HPDE6-E6E7 (cell line): Measurements from ENCODE around the gene METTL3.

Experiments
- DNase-seq: peaks from one replicate; pipeline ENCODE4 v3.0.0; 2011; ENCODE audit warnings: missing footprints; ENCODE audit errors: extremely low spot score

Gene METTL3

GRCh38 chr14:21526672-21527317 lies 15.7 kb upstream of the METTL3 start:
- no peak for DNase-seq

DNA sequence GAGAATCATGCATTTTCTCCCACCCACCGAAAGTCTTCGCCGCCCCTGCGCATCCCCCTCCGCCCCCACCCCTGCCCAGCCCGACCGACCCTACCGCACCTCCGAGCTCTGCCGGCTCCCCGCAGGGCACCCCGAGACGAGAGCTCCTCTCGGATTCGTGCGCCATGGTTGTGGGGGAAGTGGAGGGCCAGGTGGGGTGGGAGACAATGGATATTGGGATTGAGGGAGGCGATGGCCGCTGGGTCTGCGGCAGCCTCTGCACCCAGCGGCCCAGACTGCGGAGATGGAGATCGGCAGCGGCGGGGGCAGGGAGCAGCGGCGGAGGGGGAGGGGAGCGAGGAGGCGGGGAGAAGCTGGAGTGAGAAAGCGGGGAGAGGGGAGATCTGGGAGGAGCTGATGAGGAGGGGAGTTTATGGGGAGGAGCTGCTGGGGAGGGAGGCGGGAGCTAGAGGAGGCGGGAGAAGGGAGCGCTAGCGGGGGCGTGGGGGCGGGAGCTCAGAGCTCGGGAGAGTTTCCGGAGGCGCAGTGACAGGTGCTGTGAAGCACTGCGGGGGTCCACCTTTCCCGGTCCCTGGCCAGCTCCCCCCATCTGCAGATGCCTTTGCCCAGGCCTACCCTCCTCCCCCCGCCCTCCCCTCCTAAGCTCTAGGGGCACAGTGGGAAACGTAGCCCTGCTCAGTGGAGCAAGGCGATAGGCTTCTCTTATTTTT lies 15.0 kb upstream of the METTL3 start, which contains the start of gene SALL2:
TSS of gene SALL2 (minus strand) at position 385 of the 710 bp plus-strand sequence. CDS start at position 166, 219 bp downstream.
- no peak for DNase-seq

GRCh38 chr14:21525571-21525961 lies 14.4 kb upstream of the METTL3 start:
- DNase-seq = no peak

DNA sequence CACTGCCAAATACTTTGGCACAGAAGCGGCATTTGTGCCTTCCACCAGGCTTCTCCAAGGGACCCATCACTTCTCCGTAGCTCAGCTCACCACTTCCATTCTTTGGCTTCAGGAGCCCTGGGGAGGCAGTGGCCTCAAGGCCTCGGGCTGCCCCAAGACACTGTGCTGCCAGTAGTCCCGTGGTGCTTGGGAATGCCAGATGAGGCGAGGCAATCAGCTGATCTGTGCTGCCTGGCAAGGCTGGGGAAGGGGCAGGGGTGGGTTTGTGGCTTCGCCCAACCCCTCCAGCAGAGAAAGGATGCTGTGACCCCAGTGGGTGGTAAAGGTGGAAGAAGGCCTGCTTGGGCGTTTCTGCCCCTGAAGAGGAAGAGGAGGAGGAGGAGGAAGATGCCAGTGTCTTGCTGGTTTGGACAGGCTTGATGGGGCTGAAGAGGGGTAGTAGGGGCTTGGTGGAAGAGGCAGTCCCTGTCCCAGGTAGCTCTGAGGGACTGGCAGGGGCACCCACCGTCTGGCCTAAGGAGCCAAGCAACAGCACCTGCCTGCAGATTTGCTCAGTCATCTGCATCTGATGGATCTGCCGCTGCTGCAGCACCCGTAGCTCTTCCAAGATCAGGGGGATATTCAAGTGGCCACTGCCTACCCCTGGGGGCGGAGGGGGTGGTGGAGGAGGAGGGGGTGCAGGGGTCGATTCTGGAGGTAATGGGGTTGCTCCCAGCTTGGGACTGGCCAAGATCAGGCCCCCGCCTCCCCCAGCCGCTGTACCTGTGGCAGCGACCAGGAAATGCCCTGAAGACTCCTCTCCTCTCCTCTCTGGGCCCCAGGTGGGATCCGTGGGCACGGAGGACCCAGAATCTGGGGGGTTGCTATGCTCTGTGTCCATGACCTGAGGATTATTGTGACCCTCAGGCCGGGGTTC lies 13.7 kb upstream of the METTL3 start:
- DNase-seq = no peak

- no peak for DNase-seq
These were observed 12.1 kb upstream of the METTL3 start for GRCh38 chr14:21523203-21523602.

GRCh38 chr14:21521501-21521900 lies 10.4 kb upstream of the METTL3 start:
- no peak for DNase-seq

DNA sequence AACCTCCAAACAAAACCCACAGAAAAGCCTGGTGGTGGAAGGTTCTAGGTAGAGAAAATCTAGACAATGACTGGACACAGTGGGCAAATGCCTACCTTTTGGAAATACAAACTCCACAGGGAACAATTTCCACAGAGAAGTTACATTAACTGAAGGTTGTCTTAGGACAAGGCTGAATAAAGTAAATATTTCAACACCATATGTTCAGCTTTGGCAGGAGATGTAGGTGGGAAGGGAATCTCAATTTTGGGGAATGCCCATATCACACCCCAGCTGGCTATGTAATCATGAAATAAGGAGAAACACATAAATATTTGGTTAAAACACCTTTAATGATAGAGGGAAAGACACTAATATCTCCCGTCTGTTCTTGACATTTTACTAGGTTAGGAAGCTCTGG lies 9.6 kb upstream of the METTL3 start:
- DNase-seq = no peak

DNA sequence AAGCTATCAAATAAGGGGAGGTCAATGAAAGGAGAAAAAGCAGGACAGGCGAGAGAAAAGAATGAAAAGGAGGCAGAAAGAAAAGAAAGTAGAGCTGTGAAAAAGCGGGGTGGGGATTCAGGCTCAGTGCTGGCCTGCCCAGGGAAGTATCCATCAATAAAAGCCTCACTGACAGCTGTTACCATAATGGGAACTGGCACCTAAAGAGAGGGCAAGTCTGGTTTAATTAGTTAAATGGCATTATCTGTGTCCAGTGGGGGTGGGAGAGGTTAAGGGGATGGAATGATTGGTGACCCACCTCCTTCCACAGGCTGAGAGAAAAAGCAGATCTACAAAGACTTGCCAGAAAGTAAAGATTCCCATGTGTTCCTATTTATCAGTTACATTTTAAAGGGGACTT lies 7.6 kb upstream of the METTL3 start:
- DNase-seq = no peak

DNA sequence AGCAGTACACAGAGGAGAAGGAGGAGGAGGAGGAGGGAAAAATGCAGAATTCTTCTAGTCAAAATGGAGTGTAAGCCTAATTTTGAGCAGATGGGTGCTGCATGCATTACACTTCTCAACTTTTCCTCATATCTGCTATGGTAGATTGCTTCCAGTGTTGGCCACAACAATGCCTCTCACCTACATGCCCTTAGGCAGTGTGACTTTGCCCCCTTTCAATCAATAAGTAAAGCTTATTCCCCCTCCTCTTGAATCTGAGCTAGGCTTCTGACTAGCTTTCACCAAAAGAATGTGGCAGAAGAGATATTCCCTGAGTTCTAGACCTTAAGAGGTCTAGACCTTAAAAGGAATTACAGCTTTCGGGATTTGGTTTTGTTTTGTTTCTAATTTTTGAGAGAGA lies 3.2 kb upstream of the METTL3 start:
- DNase-seq = no peak

DNA sequence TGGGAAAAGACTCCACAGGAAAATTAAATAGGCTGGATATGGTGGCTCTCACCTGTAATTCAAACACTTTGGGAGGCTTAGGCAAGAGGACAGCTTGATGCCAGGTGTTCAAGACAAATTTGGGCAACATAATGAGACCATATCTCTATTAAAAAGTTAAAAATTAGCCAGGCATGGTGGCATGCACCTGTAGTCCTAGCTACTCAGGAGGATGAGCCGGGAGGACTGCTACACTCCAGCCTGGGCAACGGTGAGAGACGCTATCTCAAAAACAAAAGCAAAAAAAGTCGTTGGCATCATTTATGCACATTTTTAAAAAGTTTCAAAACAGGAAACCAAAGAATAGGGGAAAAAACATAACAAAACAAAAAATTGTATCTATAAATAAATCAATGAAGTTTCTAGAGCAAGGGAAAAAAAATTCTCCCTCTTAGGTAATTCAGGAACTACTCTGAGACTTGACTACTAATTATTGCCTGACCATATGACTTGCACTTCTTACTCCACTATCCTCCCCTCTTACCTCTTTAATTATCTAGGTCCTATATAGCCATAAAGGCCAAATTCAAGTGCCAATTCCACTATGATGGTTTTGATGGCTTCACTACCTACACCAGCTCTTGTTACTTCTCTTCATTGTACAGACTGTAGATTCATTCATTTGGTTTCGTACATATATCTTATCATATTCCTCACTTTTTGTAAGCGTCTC lies 1.6 kb downstream of the METTL3 start:
- no peak for DNase-seq

GRCh38 chr14:21506557-21506956 lies 4.6 kb downstream of the METTL3 start:
- DNase-seq = no peak

DNA sequence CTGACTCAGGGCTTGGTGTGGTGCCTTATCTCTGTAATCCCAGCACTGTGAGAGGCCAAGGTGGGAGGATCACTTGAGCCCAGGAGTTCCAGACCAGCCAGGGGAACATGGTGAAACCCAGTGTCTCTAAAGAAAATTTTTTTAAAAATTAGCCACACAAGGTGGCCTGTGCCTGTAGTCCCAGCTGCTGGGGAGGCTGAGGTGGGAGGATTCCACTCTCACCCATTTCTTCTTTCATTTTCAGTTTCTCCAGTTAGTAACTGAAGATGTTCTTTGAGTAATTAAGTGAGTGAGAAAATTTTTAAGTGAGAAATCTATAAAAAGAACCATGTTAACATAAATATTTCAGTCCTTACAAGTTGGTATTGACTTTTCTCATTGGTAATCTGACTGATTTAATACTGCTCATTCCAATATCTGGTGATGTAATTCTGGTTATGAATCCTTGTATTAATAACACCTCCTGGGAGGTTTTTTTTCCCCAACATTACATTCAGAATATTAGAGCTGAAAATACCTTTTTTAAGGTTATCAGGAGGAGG lies 6.1 kb downstream of the METTL3 start:
- no peak for DNase-seq

DNA sequence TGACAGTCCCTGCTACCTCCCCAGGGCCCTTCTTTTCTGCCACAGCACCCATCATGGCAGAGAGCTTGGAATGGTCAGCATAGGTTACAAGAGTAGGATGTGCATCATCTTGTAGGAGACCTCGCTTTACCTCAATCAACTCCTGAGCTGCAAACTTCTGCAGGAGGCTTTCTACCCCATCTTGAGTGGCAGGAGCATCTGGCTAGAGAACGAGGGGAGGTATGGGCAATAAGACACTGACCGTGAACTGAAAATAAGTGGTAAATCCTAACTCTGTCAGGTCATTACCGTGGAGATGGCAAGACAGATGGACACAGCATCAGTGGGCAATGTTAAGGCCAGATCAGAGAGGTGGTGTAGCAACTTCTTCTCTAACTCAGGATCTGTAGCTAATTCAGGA lies 7.8 kb downstream of the METTL3 start:
- DNase-seq = no peak

- no peak for DNase-seq
These were observed 9.6 kb downstream of the METTL3 start for GRCh38 chr14:21501568-21501967.

DNA sequence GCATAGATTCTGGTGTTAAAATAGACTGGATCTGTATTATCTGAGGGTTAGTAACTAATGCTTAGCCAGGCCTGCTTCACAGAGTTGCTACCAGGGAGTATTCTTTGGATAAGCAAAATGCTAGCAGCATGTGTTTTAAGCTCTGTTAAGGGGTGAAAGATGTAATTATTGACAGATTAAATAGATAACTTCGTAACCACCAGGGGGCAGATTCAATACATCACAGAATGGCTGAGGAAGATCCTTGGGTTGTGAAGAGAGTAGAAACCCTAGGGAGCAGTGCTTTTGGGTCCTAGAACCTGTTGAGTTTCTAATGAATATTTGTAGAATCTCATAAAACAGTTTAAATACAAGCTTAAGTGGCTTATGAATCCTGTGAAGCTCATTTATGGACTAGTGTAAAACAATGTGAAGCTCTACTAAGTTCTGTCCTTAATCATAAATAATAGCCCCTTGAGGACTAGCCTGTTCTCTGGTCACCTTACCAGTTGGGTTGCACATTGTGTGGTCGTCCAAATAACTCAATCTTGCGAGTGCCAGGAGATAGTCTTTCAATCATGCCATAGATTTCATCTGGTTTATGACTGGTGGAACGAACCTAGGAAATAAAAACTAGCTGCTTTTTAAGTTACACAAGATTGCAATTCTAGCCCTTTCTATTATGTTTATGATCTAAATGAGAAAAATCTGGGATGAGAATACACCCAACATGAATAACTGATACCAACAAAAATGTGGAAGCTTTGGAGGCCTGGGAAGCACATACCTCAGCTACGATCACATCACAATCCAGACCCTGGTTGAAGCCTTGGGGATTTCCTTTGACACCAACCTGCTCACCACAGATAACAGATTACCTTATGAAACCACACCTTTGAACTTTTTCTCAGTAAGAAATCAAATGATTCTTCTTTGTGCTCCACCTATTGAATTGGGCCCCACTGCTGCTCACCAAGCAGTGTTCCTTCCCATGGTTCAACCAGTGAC lies 12.3 kb downstream of the METTL3 start:
- DNase-seq = peak; percentile 32

GRCh38 chr14:21496453-21496852 lies 14.7 kb downstream of the METTL3 start:
- DNase-seq = no peak

GRCh38 chr14:21494902-21495762 lies 16.0 kb downstream of the METTL3 start:
- DNase-seq = no peak

DNA sequence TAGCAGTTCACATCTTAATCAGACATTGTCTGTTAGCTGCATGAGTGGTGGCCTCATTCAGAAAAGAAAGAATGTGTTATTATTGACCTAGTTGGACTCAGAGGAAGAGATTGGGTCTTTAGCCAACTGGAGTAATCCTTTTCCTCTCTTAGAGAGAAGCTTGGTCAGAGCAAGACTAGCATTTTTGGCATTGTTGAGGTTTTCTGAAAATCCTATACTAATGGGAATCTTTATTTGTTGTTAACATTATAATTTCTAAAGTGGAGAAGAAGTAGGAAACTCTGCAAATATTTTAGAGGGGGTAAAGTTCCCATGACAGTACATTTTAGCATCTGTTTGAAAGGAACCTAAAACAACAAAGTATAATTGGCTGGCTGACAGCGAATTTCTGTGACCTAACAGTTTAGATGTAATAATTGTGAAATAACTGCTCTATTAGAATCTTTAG lies 24.5 kb downstream of the METTL3 start:
- DNase-seq = no peak
